ENCODE results near the gene HNRNPLL.

GRCh38 chr2:38584881-38585280 is 17.8 kb downstream of the HNRNPLL start:
- TF ChIP-seq CTCF (IDR thresholded peaks at IDR 0.05; ENCODE audit: insufficient read depth, low read depth, low read length) (no peak), EZH2 (IDR thresholded peaks at IDR 0.05; ENCODE audit: insufficient read depth, low read length) (no peak)

All from astrocyte (in vitro differentiated cells and primary cell).